NB4 (cell line): Measurements from ENCODE around the gene GPS2.

ENCODE experiments used
- MAX ChIP-seq: IDR thresholded peaks from 2 replicates; pipeline ENCODE4 v1.6.1; 2011; ENCODE audit warnings: low read depth, low read length
- MYC ChIP-seq: IDR thresholded peaks from 2 replicates; pipeline ENCODE4 v1.6.1; 2011; ENCODE audit warnings: low read depth, low read length
- POLR2A ChIP-seq: IDR thresholded peaks from 2 replicates; pipeline ENCODE4 v1.6.1; 2011; ENCODE audit warnings: mild to moderate bottlenecking; ENCODE audit not compliant: insufficient read length; ENCODE audit errors: extremely low read depth

- TF ChIP-seq MYC, result no peak
- TF ChIP-seq POLR2A, result no peak
- no peak for TF ChIP-seq MAX
Observed at GRCh38 chr17:7284911-7285310, 30.2 kb downstream of the GPS2 start.
